T-helper 1 cell (primary cell): ENCODE results near the gene CSPG4.
"Not testable (repeated sequence)": the region's sequence is repeated elsewhere in the genome, so short reads cannot be mapped to it uniquely, and the experiment has no call there.

Experiments
- DNase-seq, 5 donors: peaks; one replicate each; pipeline ENCODE4 v3.0.0-alpha.2; 2012 to 2020

Gene CSPG4

DNA sequence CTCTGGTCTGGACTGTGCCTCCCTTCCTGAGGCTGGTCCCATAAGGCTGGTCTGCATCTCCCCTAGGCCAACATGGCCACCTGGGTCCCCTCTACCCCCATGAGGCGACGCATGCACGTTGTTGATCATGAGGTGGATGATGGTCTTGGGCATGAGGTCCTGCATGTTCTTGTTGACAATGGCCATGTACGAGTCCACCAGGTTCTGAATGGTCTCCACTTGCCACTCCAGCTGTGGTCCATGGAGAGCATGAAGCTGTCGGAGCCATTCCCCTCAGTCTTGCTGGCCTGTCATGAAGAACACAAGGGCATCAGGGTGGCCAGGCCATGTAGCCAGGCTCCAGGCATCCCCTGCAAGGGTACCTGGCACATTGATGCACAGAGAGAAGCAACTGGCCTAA, 27.1 kb upstream of the CSPG4 start:
- DNase-seq = no peak

- peak; percentile 78 to 92 (median 86) for DNase-seq
Measured at GRCh38 chr15:75738647-75739325, 26.1 kb upstream of the CSPG4 start.

DNA sequence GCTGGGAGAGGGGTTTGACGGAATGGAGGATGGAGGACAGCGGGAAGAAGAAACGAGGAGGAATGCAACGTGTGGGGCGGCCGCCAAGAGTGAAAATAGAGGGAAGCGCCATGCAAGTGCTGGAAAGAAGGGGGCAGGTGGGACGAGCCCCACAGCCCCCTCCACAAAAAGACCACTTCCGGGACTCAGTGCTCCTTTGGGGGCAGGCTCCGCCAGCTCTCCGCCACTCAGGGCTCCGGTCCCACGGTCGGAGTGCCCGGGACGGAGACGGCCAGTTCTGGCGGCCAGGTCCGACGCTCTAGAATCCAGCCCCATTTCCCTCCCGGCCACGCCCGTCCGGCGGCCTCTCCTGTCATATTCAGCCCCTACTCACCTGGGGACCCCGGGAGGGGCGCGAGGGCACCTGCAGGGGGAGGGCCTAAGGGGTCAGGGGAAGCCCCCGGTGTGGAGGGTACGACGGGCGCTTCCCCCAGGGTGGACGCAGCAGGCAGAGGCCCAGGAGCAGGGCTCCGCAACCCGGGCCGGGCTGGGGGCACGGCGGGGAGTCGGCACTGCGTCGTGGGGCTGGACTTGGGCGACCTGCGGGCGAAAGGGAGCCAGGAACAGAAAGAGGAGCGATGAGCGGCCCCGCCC, 25.5 kb upstream of the CSPG4 start:
- DNase-seq = no peak

DNA sequence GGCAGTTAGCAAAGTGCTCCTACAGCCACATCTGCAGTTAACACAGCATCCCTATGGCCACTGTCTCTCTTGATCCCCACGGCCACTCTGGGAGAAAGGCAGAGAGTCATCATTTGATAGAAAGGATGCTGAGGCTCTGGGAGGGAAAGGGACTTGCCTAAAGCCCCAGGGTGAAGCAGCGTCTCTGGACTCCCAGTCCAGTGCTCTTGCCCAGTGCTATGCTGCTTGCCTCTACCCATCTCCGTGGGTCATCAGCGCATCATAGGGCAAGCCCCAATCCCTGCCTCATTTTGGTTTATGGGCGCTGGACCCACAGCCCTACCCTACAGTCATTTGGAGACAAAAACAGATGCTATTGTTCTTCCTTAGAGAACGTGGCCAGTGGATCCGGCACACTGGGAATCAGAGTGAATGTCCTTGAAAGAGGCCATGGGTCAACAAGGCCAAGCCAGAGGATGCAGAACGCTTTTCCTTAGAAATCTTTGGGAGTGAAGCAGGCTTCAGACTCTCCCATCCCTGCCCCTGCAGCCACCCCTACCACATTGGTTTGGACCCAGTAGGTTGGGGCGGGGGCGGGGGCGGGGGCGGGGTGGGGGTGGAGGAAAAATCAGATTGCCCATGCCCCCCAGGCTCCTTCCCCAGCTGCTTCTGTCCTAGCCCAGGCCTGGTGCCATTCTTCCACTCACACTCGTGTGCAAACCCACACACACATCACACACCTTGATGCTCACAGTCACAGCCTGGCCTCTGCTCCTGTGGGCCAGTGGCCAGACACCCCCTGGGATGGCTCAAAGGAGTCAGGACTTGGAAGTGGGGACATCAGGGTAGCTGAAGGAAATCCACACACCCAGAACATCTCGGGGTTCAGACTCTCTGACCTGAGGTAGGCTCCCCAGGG, 24.7 kb upstream of the CSPG4 start:
- not testable (repeated sequence) for DNase-seq

DNA sequence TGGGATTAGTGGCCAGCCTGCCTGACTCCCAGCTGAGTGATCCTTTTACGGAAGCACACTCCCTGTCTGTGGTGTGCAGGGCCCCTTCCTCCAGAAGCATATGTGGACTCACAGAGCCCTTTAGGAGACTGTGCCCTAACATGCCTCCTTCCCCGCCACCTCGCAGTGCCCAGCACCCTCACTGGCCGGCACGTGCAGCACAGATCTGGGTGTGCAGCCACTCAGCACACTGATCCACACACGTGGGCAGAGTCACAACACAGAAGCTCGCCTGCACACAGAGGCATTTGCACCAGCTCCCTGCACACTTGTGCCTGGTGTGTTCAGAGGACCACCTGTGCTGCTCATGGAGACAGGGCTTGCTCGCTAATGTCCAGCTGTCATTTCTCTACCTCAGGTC, 23.6 kb upstream of the CSPG4 start:
- no peak for DNase-seq

DNA sequence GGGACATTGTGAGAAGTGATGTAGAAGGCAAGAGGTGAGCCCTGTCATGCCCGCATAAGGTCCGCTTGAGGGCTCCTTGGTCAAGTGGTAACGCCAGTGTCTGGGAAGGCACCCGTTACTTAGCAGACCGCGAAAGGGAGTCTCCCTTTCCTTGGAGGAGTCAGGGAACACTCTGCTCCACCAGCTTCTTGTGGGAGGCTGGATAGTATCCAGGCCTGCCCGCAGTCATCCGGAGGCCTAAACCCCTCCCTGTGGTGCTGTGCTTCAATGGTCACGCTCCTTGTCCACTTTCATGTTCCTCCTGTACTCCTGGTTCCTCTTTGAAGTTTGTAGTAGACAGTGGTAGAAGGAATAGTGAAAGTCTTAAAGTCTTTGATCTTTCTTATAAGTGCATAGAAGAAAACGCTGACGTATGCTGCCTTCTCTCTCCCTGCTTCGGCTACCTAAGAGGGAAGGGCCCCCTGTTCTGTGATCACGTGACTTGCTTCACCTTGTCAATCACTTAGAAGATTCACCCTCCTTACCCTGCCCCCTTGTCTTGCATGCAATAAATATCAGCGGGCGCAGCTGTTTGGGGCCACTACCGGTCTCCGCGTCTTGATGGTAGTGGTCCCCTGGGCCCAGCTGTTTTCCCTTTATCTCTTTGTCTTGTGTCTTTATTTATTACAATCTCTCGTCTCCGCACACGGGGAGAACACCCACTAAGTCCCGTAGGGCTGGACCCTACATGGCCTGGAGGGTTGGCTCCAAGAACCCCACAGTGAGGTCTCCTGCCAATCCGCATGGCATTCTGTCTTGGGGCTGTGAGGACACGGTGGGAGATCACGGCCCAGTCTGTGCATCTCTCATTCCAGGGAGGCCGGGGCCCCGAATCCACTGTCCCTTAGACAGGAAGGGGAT, 22.5 kb upstream of the CSPG4 start:
- not testable (repeated sequence) for DNase-seq

DNA sequence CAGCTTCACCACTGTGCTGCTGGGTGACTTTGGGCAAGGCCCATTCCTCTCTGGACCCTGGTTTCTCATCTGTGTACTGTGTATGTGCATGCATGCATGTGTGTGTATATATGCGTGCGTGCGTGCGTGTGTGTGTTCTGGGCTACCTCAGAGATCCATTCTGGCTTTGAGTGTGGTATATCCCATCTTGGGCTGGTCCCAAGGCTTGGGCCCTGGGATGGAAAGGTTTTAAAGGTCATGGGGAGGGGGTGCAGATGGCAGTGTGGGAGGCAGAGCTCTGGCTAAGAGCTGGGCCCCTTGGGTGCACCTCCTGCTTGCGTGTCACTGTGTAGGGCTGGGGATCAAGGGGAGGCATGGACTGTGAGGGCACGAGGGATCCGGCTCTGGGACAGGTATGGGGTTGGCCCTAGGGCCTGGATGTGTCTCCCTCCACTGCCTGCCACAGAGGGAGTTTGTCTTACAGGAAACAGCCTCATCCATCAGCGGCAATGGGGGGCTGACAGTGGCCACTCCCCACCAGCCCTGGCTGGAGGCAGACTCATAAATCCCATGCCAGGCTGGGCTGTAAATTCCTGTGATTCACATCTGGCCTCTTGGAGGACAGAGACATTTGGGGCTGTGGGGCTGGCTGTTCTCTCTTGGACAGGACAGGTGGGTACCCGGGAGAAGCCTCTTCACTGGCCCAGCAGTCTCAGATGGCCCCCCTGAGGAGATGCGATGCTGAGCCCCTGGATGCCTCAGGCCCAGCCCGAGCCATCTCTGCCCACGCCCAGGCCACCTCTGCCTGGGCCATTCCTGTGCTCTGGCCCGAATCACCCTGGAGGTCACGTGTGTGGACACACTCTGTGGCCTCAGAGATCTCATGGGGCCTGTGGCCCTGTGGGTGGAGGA, 21.4 kb upstream of the CSPG4 start:
- DNase-seq = no peak

DNA sequence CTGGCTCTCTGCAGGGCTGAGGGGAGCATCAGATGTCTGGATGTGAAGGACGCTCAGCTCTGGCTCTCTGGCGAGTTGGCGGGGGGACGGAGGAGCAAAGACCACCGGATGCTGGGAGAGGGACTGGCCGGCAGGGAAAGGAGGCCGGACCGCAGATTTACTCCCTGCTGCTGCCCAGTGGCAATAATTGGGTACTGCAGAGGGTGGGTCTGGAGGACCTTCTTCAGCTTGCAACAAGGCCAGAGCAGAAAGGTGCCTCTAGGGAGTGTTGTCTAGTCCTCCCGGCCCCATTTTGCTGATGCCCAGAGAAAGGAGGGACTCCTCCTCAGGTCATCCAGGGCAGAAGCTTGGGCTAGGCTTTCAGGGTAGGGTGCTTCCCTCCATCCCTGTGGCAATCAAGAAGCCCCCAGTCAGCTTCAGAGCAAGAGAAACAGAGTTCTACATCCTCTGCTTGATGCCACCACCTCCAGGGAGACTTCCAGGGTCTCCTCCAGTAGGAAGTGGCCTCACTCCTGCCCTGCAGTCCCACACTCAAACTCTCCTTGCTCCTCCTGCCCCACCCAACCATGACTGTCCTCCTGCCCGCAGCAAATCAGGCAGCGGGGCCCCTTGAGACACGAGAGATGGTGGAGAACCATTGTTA, 20.3 kb upstream of the CSPG4 start:
- DNase-seq = peak in 2 of 5 donors; percentile 25 to 27

DNA sequence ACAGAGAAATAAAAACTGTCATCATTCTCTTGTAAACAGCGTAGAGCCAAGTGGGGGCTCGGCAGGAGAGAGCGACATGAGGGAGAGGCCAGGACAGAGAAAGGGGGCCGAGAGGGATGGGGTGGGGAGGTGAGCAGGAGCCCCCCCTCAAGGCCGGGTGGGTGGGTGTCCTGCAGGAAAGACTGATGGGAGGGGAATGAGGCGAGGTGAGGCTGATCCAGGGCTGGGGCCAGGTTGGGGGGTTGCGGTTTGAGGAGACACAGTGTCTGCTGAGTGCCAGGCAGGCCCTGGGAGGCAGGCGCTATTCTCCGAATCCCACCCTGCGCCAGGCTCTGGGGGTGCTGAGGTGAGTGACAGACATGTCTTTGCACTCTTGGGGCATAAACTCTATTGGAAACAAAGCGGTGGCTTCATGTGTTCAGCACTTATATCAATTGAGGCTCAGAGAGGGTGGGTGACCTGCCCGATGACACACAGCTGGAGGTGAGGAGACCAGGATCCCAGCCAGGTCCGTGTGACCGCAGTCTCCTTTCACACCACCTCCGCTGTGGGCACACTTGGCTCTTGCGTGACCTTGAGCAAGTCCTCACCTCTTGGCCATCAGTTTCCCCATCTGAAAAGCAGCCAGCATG, 19.6 kb upstream of the CSPG4 start:
- DNase-seq = no peak

GRCh38 chr15:75731248-75732151, 18.9 kb upstream of the CSPG4 start:
- DNase-seq = no peak

GRCh38 chr15:75730376-75731247, 18.0 kb upstream of the CSPG4 start:
- DNase-seq = not testable (repeated sequence)

GRCh38 chr15:75729326-75730069, 16.9 kb upstream of the CSPG4 start:
- no peak for DNase-seq

DNA sequence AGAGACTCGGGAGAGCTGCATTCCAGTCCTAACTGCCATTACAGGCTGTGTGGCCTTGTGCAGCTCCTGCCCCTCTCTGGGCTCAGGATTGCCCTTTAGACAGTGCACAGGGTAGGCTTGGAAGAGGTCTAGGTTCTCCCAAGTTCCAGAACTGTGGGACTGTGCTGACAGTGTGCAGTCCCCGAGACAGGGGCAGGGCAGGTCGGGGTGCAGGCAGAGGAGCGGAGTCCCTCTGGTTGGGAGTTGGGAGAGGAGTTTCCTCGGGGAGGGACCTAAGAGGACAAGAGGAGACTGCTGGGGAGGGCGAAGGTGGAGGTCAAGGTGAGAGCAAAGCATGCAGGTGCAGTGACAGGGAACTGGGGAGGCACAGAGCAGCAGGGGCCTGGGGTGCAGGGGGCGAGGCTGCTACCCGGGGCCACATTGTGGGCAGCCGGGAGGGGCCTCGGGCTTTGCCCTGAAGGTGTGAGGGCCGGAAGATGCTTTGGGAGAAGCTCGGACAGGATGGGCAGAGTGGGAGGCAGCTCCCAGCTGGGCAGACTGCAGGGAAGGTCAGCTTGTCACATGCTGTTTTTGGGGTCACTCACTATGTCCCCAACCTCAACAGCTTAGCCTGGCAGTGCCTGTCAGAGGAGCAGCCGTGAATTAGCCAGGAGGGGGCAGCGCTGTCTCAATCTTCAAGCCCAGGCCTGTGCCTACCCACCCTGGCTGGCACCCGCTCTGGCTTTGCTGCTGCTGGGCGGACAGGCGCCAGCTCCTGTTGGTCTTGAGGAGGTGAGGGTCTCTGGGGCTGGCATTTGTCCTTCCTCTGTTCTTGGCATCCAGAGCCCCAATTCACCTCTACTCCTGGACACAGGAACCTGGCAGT, 15.4 kb upstream of the CSPG4 start:
- peak; percentile 48 to 68 (median 55) for DNase-seq

DNA sequence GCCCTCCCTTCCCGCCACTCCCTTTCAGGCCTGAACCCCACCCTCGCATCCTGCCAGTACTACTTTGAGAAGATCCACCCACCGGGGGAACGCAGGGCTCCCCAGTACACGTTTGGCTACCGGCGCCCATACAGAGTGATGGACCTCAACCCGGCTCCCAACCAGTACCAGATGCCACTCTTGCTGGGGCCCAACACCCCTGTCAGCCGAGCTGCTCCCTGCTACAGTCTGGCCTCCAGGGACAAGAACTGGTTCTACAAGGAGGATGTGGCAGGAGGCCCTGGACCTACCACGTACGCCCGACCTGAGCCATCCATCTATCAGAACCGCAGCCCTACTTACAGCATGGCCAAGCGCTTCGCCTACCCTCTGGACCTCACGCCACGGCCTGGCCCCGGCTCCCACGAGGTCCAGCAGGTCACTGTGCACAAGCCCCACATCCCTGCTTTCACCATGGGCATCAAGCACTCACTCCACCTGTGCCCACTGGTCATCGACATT, 14.4 kb upstream of the CSPG4 start:
- no peak for DNase-seq

- no peak for DNase-seq
Measured at GRCh38 chr15:75725719-75726607, 13.3 kb upstream of the CSPG4 start.
